GM21360 (cell line): ENCODE measurements around the gene TMEM240.
"Not testable (repeated sequence)": the region's sequence is repeated elsewhere in the genome, so short reads cannot be mapped to it uniquely, and the experiment has no call there.

Experiments used
- ATAC-seq: cut with Tn5 transposase; IDR thresholded peaks from one replicate; pipeline ENCODE4 v1.9.1; 2021; ENCODE audit warnings: mild to moderate bottlenecking, moderate library complexity; ENCODE audit not compliant: unreplicated experiment

TMEM240 gene

DNA sequence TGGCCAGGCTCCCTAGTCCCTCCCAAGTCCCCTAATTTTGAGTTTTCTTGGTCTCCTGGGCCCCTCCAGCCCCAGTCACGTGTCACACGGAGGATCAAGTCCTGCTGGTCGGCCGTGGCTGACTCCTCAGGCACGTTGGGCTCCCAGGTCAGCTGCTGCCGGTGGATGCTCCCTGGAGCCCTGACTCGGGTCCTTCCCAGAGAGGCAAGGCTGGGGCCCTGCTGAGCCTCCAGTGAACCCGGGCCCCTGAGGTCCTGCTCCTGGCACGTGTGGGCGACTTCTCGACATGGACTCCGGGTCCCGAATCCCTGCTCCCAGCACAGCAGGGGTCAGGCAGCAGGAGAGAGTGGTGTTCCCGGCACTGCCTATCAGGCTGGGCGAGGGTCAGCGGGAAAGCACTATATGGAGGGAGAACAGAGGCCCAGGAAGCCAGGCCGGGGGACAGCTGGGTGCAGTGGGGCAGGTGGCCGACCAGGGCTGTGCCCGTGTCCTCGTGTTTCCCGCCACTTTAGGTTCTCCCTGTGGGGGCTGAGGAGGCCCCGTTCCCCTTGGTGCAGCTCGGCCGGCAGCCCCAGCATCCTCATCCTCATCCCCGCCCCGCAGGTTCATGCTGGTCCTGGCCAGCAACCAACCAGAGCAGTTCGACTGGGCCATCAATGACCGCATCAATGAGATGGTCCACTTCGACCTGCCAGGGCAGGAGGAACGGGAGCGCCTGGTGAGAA, 13.2 kb downstream of the TMEM240 start:
- no peak for ATAC-seq

DNA sequence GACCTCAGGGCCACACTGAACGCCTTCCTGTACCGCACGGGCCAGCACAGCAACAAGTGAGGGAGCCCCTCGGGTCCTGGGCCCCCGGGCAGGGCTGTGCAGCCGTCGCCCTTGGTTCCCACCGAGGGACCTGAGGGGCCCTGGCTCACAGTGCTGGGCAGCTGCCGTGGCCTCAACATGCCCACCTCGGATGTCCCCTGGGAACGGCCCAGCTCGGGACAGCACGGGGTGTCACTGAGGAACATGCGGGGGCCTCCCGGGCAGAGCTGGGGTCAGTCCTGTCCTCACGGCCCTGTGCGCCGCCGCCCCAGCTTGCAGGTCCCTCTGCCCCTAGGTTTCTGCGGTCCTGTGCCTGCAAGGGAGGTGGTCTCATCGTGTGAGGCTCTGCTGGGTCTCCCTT, 13.9 kb downstream of the TMEM240 start:
- ATAC-seq = not testable (repeated sequence)

DNA sequence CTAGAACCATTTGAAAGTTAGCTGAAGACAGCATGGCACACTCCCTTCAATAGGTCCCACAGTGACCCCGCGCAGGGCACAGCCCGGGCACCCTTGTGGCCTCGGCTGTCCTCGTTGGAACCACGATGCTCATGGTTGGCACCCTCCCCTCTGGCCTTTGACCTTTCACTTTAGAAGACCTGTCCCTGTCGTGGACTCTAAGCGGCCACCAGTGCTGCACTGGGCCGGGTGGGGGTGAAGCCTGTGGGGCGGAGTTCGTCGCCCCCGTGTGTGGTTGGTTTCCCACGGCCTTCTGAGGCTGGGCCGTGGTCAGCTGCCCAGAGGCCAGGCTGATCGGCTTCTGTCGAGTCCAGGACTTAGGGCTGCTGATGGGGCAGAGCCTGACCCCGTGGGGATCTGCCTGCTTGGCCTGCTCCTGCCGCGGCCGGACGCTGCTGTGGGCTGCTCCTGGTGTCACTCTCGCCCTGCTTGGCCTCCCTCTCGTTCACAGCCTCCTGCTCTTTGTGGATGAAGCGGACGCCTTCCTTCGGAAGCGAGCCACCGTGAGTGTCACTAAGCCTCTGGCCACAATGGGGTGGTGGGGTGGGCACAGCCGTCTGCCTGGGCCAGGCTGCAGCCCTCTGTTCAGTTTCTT, 15.6 kb downstream of the TMEM240 start:
- ATAC-seq = not testable (repeated sequence)

DNA sequence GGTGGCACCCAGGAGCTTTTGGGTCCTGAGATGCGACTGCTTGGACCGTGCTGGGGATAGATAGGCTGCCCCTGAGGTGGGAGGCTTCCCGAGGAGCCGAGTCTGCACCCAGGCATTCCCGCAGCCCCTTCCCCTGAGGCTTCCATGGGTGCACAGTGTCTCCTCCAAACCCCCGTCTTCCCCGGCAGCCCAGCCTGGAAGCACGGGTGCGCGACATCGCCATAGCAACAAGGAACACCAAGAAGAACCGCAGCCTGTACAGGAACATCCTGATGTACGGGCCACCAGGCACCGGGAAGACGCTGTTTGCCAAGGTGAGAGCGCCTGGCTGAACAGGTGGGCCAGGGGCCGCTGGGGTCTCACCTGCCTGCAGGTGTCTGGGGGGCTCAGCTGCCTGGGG, 16.8 kb downstream of the TMEM240 start:
- not testable (repeated sequence) for ATAC-seq

DNA sequence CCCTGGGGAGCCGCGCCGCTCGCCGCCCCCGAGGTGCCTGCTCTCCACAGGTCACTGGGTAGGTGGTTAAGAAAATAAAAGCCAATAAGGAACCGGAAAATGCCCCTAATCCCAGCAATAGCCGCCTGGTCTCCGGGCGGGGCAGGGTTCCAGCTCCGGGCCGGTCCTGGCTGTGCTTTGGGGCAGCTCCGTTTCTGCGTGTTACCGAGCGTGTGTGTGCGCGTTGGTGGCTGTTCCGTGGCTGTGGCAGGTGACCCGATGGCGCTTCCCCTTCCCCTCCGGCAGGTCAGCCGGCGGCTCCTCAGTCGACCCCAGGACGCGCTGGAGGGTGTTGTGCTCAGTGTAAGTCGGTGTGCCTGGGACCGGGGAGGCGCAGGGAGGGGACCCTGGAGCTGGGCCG, 17.2 kb downstream of the TMEM240 start:
- ATAC-seq = not testable (repeated sequence)

DNA sequence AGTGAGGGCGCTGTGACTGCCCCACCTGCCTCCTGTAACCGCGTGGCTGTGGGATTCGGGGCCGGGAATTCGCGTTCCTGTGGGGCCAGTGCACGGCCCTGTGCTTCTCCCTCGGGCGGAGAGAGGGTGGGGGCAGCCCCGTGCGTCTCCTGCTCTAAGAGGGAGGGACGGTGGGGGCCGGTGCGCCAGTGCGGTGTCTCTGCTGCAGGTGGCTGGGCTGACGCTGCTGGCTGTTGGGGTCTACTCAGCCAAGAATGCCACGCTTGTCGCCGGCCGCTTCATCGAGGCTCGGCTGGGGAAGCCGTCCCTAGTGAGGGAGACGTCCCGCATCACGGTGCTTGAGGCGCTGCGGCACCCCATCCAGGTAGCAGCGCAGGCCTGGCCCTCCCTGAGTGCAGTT, 17.9 kb downstream of the TMEM240 start:
- not testable (repeated sequence) for ATAC-seq

DNA sequence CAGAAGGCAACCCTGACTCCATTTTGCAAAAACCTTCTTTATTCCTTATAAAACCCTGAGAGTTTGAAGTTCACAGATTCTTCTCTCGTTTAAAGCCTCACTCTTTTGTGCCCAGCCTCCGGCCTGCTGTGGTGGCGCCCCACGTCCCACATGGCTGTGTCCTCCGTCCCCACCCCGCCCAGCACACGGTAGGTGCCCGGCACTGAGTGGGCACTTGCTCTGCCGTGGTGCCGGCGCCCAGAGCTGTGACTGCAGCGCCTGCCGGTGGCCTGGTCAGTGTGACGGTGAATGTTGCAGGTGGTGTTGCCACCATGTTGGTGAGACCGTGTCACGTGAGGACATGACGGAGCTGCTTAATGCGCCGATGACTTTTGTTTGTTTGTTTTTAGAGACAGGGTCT, 19.1 kb downstream of the TMEM240 start:
- ATAC-seq = no peak

DNA sequence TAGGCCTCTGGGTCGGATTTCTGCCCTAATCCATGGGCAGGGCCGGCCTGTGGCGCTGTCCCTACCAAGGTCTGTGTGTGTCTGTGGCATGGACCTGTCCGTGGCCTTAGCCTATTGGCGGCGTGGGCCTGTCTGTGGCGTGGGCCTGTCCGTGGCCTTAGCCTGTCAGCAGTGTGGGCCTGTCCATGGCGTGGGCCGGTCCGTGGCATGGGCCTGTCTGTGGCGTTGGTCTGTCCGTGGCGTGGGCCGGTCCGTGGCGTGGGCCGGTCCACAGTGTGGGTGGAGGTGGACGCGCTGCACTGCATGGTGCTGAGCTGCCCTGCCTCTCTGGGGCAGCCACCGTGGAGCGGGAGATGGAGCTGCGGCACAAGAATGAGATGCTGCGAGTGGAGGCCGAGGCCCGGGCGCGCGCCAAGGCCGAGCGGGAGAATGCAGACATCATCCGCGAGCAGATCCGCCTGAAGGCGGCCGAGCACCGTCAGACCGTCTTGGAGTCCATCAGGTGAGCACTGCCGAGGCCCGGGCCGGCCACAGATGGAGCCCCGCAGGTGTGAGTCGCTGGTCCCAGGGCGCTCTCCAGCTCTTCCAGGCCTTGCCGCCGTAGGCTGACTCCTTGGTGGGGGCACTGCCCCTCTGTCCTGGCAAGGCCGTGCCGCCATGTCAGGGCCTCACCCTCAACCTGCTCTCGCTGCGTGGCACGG, 20.5 kb downstream of the TMEM240 start:
- not testable (repeated sequence) for ATAC-seq

DNA sequence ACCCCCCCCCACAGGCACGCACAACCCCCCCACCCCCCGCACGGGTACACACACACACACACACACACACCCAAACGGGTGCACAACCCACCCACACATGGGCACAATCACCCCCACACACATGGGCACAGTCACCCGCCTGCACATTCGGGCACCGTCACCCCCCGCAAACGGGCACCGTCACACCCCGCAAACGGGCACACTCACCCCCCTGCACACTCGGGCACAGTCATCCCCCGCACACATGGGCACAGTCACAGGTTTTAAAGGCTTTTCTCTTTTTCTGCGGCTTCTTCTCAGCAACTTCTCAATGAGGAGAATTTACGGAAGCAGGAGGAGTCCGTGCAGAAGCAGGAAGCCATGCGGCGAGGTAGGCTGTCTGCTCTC, 21.8 kb downstream of the TMEM240 start:
- not testable (repeated sequence) for ATAC-seq

DNA sequence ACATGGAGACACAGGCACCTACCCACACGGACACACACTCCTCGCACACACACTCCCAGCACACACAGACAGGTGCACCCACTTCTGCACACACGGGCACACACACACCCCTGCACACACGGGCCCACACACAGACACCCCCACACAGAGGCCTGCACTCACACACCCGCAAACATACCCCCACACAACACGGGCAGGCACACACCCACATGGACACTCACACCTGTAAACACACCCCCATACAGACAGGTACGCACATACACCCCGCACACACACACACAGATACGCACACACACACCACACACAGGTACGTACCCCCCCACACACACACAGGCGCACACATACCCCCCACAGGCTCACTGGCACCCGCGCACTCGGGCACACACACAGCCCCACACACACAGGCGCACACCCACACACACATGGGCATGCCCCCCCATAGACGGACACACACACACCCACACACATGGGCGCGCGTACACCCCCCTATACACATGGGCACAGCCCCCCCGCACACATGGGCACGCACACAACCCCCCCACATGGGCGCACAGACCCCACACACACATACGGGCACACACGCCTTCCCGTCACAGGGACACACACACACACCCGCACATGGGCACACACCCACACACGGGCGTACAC, 22.3 kb downstream of the TMEM240 start:
- no peak for ATAC-seq

DNA sequence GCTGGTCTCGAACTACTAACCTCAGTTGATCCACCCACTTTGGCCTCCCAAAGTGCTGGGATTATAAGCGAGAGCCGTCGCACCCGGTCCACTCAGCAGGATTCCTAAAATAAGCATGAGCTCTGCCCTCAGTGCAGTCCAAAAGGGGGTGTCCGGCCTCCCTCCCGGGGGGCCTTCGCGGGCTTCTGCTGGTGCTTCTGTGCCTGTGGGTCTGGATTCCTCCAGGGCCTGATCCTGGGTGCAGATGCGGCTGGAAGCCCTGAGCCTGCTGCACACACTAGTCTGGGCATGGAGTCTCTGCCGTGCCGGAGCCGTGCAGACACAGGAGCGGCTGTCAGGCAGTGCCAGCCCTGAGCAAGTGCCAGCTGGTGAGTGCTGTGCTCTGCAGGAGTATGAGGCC, 23.5 kb downstream of the TMEM240 start:
- ATAC-seq = not testable (repeated sequence)

DNA sequence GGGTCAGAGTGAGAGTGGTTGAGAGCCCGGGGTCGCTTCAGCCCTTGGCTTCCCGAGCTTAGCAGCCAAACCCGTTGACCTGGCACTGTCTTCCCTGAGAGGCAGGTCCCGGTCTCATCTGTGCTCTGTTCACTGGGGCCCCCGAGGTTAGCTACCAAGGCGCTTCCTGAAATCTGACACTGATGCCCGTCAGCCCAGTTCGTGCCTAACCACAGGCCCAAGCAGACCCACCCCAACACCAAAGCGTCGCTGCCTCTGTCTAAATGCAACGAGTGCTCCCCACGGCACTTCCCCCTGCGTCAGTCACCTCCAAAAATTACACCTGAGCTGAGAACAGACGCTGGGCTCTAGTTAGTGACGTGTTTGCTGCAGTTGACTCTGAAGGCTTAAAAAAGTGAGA, 26.0 kb downstream of the TMEM240 start:
- ATAC-seq = not testable (repeated sequence)

DNA sequence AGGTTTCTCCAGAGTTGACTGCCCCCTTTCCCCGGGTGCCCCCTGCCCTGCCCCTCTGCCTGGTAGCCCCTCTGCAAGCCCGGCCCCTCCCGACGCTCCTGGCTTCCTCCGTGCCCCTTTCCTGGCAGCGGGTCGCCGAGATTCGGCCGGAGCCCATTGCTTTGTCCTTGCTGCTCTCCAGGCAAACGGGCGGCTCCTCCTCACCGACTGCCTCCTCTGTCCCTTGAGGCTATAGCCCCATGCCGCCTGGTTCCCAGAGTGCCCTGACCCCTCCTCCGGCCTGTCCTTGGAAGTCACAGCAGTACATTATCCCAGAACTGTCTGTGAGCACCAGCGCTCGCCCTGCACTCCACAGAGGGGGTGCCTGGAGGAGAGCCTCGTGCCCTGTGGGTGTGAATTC, 26.7 kb downstream of the TMEM240 start:
- not testable (repeated sequence) for ATAC-seq

DNA sequence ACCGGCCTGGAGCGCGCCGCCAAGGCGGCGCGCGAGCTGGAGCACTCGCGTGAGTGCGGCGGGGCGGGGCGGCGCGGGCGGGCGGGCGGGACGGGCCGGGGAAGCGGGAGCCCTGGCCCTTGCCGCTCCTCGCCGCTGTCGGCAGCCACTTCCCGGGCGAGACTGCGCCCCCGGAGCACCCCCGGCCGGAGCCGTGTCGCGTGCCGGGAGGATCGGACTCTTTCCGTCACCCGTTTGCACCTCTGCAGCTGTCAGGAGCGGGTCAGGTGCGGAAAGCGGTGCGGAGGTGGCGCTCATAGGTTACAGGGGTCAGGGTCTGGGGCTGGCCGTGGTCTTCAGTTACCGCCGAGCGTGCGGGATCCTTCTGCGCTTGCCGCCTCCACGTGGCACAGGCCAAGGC, 28.0 kb downstream of the TMEM240 start:
- peak; percentile 12 for ATAC-seq

DNA sequence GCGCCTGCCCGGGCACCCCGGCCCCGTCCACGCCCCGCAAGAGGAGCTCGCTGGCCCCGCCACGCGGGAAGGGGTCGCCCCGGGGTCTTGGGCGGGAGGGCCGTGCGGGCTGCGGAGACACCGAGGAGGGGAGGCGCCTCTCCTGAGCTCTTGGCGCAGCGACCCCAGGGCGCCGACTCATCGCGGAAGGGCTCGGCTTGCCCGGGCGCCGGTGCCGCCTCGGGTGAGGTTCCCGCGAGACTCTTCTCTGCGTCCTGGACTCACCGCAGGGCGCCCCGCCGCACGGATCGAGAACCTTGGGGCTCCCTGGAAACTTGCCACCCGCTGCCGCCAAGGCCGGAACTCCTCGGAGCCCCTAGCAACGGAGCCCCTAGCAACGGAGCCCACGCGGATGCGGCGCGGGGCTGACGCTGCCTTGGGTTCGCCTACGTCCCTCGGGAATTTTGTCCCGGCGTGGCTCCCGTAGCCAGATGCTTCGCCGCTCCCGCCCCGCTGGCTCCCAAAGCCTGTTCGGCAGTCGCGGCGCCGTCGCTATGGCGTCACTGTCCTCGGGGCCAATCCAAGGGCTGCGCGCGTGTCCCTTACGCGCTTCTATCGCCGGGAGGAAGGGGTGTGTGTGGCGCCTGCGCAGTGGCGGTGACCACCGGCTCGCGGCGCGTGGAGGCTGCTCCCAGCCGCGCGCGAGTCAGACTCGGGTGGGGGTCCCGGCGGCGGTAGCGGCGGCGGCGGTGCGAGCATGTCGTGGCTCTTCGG, 28.7 kb downstream of the TMEM240 start, which contains the start of gene ATAD3A:
Gene ATAD3A, plus strand, starts transcription at position 630 of the 753 bp plus-strand sequence. Its CDS starts 107 bp downstream, at position 737.
- peak; percentile 87 for ATAC-seq

DNA sequence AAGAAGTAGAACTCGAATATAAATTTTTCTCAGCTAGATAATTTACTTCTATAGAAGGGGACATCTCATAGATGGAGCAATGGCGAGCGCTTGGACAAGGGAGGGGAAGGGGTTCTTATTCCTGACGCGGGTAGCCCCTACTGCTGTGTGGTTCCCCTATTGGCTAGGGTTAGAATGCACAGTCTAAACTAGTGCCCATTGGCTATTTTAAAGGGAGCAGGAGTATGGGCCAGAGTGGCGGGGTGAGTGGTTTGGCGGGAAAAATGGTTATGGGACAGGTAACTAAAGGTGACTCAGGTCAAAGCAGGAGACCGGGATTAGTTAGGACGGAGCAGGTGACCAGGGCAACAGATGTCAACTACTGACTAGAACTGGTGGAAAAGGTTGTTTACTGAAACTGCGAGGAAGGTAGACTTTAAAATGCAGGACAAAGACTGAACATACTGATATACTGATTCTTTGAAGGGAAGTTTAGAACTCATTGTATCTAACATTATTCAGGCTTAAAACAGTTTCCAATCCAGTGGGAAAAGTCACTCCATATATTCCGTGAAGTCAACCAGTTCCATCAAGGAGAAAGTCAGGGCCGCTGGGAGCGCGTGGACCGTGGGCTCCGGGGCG, 29.4 kb downstream of the TMEM240 start:
- ATAC-seq = no peak

DNA sequence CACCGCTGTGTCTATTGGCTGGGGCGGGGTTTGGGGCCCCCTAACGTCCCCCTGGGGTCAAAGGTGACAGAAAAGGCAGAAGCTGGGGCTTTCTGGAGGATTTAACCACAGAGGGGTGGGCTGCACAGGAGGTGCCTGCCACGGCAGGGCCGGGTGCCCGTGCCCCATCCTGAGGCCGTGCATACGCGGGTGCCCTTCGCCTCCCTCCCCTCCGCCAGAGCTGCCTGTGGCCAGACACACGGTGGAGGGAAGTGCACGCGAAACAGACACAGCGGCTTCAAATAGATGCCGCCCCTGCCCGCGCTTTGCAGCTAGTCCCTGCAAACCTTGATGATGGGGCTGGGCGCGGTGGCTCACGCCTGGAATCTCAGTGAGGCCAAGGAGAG, 31.0 kb downstream of the TMEM240 start:
- ATAC-seq = not testable (repeated sequence)

DNA sequence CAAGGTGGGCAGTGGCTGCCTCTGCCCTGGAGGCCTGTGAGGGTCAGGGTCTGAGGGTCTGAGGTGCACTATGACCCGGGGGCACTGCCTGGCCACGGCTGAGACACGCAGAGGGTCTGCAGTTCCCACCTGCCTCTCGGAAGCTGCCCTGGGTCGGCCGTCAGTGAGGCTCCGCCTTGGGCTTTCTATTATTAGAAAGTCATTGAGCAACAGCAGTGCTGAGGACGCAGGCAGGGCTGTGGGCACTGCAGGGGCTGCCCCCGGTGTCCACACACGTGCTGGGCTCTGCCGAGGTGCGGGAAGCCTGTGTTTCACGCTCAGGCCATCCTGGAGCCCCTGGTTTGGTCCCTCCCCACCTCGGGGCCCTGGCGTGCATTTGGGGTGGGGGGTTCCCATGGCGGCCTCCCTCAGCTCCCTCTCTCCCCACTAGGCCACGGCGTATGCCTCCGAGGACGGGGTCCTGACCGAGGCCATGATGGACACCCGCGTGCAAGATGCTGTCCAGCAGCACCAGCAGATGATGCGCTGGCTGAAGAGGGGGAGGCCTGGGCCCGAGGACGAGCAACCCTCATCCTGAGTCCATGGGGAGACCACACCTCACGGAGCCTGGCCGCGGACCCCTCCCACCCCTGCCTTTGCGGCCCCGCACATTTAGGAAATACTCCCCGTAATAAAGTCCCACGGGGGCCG, 31.5 kb downstream of the TMEM240 start:
- ATAC-seq = not testable (repeated sequence)

DNA sequence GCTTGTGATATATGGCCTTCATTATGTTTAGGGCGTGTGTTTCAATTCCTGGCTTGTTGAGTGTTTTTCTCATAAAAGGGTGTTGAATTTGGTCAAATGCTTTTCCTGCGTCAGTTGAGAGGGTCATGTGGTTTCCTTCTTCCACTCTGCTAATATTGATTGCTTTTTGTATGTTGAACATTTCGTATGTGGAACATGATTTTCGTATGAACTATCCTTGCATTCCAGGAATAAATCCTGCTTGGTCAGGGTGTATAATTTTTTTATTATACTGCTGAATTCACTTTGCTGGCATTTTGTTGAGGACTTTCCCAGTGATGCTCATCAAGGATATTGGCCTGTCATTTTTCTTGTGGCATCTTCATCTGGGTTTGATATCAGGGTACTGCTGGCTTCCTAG, 33.1 kb downstream of the TMEM240 start:
- no peak for ATAC-seq

DNA sequence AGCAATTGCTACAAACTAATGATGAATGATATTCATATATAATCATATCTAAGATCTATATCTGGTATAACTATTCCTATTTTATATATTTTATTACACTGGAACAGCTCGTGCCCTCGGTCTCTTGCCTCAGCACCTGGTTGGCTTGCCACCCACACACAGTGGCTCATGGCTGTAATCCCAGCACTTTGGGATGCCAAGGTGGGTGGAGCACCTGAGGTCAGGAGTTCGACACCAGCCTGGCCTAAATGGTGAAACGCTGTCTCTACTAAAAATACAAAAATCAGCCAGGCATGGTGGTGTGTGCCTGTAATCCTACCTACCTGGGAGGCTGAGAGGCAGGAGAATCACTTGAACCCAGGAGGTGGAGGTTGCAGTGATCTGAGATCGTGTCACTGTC, 34.6 kb downstream of the TMEM240 start:
- not testable (repeated sequence) for ATAC-seq
